GM18867 (cell line): ENCODE data around the gene GGCT.

Experiments used
- ATAC-seq: cut with Tn5 transposase; IDR thresholded peaks from one replicate; pipeline ENCODE4 v1.9.1; 2021; ENCODE audit warnings: mild to moderate bottlenecking, moderate library complexity; ENCODE audit not compliant: unreplicated experiment

GGCT gene

DNA sequence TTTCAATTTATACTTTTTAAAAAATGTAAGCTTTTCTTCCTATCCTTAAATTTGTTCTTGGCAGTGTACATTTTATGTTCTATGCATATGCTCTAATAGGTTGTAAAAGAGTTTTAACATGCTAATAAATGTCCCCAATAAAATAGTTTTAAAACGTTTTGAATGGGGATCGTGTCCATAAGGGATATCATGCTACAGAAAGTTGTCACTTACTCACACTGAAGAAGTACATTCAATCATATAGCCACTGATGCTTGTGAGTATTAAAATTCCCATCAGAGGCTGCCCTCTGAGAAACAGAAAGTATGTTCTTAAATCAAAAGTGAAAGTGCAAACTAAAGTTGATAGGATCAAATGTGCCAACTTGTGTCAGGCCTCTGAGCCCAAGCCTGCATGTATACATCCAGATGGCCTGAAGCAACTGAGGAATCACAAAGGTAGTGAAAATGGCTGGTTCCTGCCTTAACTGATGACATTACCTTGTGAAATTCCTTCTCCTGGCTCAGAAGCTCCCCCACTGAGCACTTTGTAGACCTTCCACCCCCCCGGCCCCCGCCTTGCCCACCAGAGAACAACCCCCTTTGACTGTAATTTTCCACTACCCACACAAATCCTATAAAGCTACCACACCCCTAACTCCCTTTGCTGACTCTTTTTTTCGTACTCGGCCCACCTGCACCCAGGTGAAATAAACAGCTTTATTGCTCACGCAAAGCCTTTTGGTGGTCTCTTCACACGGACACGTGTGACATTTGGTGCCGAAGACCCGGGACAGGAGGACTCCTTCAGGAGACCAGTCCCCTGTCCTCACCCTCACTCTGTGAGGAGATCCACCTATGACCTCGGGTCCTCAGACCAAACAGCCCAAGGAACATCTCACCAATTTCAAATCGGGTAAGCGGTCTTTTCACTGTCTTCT is 25.2 kb downstream of the GGCT start:
- ATAC-seq: peak; percentile 35

DNA sequence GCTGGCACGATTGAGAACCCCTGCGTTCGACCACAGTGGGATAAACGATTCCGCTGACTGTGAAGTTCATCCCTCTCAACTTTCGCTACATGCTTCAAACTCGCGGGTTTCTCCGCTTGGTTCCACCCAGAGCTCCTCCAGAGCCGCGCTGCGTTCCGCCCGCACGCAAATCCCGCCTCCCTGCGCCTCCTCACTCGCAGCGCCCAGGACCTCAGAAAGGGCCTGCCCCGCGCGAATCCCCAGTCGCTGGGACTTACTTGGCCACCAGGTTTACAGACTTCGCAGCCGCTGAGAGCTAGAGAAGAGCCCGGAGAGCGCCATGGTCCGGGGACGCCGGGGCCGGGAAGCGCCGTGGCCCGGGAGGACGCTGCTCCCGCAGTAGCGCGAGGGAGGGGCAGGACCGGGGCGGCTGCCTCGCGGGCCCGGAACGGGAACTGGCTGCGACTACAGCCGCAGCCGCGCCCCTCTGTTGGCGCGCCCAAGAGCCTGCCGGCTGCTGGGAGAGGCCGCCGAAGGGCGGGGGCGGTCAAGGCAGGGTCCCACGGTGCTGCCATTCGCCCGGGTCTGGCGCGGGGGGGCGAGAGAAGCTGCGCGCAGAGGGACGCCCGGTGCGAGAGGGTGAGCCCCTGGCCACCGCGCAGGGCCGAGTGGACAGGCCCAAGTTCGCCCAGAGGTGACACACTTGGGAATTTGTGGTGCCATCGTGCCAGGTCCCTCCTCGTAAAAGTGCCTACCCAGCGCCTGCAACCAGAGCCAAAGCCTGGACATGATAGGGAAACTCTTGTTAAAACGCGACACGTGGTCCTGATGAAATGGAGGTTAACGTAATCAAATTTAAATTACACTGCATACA is 26.1 kb downstream of the GGCT start, which contains the start of gene NOD1:
NOD1 (minus strand) TSS at position 436 of the 853 bp plus-strand sequence. CDS start 21,863 bp downstream, outside the sequence.
- ATAC-seq: peak; percentile 91

DNA sequence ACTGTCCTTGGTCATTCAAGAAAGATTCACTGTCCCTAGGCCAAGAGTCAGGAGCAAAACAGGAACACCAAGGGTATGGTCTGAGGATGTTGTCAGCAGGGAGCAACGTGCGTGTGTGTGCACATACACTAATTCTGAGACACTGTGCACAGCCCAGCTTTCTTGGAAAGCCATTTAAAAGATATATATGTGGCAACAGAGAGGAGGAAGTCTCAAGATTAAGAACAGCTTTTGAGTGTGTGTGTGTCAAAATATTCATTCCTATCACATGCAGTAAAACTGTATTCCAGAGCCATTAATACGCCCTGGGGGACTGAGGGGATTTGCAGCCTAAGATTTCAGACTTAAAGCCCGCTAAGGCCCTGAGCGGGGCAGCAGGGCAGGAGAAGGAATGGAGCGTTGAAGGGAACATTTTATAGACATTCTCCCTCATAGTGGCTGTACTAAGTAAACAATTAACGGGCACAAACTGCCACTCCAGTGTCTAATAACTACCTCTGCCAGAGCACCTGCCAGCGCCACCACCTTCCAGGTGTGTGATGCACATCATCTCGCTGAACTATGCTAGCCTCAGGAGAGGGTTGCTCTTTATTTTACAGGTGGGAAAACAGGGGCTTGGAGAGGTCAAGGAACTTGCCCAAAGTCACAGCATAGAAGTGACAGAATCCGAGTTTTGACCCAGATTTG is 28.0 kb downstream of the GGCT start:
- no peak for ATAC-seq

DNA sequence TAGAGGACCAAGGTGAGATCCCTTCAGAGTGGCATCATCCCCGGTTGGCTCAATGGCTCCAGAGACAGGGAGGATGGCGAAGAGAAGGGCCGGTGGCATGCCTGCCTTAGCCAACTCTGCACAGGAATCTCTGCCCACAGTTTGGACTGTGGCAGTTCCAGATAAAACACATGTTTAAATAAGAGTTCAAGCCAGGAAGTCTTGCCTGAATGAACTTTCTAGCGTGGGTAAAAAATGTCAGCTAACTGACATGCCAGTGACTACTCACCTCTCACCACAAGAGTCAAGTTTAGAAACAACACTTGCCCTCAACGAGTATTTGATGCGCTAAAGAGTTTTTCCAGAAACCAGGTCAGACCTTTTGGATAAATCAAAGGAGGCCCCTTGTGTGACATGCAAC is 29.0 kb downstream of the GGCT start:
- ATAC-seq: no peak

DNA sequence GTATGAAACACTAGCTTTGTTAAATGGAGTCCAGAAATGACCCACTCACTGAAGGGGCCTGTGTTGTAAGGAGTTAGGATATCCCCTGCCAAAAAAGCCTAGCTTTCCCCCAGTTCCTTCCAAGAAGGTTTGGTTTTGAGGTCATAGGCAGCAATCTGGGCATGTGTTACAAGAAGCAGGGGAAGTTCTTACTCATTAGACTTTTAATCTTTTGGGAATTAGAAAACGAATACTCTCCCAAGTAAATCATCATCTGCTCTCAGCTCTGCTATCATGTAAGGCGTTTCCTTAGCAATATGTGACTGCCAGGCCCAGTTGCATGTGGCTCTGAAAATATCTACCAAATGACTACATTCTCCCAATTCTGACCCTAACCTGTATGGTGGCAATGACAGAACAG is 29.7 kb downstream of the GGCT start:
- no peak for ATAC-seq

DNA sequence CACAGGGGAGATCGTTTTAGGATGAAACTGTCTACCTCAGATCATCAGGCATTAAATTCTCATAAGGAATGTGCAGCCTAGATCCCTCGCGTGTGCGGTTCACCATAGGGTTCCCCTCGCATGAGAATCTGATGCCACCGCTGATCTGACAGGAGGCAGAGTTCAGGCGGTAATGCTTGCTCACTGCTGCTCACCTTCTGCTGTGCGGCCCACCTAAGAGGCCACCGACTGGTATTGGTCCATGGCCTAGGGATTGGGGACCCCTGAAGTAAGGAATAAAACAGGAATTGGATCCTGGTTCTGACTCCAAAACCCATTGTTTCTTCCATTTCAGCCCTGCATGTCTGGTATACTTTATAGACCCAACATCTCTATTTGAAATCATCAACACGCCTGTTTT is 30.1 kb downstream of the GGCT start:
- ATAC-seq: no peak

DNA sequence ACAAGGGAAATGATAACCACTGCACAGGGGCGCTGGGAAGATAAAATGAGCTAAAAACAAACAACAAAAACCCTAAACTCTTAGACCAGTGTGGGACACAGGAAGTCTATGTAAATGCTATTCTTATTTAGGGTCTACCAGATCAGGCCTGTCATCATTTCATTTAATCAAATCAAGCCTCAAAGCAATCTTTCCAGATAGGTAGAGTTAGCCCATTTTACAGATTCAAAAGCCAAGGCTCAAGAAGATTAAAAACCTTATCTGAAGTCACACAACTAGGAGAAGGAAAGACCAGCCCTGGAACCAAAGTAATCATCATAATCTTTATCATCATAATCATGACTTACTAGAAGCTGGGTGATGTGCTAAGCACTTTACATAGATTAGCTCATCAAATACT is 30.7 kb downstream of the GGCT start:
- ATAC-seq: no peak

DNA sequence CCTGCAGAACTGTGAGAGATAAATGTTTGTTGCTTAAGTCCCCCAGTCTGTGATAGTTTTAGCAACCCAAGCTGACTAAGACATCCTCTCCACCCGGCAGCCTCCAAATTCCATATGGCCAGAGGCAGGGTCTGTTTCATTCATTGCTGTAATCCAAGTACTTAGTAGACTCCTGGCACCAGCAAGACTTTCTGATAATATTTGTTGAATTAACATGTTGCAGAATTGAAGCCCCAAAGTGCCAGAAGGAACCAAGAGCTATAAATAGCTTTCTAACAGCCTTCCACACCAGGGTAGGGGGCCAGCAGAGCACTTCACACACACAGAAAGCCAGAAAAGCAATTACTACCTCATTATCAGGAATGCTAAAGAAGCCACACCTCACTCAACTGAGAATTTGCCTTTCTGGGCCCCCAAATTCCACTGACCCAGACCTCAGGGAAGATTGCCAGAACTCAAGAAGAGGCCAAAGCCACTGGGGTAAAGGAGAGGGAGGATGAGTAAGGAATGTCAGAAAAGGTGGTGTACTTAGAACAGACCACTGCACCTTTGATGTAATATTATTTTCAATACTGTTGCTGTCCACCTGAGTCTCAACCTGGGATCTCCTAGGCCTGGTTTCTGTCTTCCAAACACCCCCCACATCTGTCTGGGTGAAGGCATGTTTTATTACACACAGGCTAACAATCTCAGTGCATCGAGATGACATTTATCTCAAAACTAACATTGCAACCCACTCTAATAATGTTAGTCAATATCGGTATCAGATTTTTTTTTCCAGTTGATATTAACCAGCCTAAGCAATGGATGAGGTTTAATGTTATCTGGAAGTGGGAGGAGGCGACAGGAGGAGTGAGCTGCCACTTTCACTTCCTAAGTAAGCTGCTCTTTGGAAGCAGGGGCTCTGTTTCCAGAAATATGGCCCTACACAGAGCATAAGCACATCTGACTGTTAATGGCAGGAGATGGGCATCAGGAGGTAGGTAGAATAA is 31.5 kb downstream of the GGCT start:
- no peak for ATAC-seq

DNA sequence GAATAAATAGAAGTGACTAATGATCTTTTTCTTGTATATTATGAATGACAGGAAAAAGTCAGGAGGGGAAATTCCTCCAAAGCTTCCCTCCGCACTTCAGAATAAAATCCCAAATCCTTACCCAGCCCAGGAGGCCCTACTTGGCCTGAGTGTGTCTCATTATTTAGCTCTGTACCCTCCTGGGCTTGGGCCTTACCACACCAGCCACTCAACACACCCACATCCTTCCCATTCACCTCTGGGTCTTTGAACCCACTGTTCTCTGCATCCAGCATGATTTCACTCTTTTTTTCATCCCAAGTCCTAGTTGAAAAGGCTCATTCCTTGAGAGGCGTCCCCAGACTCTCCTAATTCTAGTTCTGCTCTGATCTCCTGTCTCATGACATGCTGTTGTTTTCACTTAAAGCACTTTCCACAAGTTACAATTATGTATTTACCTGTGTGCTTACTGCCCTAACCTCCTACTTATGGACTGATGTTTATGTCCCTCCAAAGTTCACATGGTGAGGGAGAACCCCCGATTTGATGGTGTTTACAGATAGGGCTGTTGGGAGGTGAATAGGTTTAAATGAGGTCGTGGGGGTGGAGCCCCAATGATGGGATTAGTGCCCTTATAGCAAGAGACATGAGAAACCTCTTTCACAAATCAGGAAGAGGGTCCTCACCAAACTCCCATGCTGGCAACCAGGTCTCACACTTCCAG is 32.4 kb downstream of the GGCT start:
- ATAC-seq: no peak

DNA sequence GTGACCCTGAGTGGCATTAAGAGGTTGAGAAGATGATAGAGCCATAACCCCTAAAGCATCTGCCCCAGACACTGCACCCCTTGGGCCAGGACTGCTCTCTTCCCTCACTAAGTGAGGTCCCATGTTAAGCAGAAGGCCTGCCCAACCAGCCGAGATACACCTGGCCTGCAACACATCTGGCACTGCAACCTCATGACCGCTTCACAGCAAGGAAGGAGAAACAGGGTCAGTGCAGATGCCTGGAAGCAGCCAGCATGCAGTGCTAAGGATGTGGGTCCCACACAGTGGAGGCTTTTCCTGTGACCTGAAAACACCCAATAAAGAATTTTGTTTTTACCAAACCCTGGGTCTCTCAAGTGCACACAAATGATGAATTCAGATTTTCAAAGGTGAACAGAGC is 33.4 kb downstream of the GGCT start:
- no peak for ATAC-seq

DNA sequence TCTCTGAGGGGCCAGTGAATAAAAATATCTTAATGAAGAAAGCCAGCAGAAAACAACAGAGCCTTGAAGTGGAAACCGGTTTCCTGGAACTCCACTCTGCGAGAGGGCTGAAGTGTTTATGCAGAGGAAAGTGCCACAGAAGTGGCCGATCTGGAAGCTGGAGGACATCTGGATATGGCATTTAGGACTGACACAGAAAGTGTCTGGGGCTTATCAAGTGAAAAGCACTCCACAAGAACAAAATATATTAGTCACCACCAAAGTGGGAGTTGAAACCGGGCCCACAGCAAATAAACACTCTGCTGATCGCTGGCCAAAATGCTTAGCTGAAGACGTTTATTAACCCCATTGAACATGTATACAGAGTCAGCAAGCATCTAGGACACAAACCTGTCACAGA is 33.9 kb downstream of the GGCT start:
- ATAC-seq: no peak

DNA sequence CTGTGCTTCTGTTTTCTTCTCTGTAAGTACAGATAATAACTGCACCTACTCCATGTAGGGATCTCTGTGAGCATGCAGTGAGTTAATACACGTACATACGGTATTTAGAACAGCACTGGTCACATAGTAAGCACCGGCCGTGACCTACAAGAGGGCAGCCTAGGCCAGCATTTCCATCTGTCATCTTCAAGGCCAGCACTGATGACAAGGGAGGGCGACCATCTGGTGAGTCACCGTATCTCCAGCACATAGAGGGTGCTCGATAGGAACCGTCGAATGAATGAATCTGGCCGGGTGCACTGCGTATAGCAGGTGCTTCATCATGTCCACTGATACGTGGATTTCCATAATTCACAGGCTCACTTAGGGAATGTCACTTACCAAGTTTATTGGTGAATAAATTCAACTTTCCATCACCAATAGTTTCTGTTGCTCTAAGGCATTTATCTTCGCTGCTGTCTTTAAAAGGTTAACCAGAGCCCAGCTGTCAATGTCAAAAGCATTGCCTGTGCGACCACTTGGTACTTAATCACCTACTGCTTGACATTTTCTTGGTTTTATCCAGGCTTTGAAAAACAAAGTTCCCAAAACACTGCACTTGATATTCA is 34.4 kb downstream of the GGCT start:
- ATAC-seq: no peak

DNA sequence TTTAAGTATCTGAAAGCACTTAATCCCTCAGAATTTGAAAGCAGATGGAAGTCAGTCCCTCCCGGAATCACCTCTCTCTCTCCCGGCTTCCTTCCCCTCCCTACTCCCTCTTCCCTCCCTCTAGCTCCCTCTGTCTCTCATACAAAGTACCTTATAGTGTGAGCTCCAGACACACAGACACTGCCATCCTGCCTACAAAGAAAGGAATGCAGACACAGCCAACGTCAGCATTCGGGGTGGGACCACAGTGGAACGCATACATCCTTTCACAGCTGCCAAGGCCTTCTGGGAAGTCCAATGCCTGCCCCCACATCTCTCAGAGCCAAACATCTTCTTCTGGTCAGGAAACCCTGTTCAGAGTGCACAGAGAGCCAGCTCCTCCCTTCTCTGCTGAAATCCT is 35.3 kb downstream of the GGCT start:
- no peak for ATAC-seq

DNA sequence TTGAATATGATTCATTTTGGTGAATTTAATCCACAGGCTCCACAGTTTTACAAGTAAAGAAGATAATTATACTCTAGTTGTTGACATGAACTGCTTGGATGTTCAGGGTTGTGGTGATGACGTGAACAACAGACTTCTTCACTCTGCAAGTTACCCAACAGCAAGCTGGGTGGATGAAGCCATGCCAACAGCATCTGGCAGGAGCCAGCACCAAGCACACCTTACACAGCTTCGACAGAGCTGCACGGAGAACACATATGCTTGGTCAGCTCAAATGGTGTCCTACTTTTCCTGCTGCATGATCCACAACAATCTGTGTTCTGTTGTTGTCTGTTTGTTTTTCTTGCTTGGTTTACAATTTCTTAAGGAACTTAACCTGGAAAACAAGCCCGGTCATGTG is 35.8 kb downstream of the GGCT start:
- no peak for ATAC-seq

DNA sequence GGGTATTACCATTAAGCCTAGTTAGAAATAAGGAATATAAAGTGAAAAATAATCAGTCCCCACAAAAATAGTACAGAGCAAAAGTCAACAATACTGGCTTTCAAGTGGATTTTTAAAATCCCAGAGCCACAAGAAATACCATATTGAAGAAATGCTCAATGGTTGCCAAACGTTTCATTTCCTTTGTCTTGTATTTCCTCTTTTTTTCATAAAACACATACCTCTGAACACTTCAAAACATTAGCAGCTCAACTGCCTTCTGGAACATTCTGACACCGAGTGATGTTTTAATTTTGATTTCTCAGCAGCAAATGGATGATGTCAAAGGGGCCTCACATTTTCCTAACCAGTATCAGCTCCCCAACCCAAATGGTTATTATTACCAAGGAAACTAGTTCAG is 36.6 kb downstream of the GGCT start:
- ATAC-seq: no peak

DNA sequence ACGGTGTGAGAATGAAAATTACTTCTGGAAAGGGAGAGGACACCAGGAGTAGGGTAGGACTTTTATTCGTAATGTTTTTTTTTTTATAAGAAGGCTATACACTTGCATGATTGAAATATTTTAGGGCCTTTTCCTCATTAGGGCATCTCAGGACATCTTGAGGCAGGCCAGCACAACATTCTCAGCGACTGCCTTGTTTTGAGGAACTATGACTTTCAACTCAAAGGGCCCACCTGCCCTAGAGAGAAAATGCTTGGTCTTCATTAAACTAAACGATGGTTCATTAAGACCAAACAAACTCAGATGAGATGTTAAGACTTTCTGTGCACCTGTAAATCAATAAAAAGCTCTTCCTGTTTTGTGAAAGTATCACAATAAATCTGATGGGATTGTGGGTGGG is 37.4 kb downstream of the GGCT start:
- ATAC-seq: no peak

DNA sequence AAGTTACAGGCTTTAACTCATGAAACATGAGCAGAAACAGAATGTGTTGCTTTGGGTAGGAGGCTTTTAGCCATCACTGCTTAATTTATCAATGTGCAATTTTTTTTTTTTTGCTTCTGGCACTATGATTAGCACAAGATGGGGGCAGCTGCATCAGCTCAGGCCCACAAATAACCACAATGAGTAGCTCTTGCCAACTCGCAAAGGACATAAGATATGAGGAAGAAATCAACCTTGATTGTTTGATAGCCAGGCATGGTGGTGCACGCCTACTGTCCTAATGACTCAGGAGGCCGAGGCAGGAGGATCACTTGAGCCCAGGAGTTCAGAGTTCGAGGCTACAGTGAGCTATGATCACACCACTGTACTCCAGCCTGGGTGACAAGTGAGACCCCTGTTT is 38.4 kb downstream of the GGCT start:
- no peak for ATAC-seq

DNA sequence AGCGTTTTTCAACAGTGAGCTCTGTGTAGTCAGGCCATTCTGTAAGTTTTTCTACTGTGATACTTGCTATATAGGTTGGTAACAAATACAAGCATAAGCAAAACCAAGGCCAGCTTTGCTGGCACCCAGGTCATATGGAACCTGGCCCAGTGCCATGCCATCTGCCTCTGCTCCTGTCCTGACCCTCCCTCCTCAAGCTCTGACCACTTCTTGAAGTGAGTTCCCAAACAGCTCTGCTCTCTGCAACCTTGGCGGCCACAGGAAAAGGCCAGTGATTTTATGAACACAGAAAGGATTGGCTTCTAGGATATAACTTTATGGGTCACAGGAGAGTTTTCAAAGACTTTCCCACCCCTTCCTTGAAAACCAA is 38.8 kb downstream of the GGCT start:
- ATAC-seq: no peak
